ENCODE data around the gene MRPL51.

DNA sequence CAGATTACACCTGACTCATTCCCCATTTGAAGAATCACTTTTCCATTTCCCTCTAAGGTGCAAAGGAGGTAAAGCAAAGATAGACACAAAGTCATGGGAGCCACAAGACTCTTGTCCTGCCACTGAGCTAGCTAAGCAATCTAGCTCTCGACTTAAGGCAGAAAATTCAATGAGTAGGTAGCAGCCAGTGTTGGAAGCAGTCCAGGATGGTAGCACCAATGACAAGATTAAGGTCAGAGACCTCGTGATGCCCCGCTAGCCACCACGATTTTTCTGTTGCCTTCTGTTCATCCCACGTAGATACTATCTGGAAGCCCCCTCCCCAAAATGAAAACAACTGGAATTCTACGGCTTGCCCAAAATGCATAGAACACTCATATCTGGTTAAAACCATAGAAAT is 24.0 kb downstream of the MRPL51 start:
- TF ChIP-seq, protein P1, sequence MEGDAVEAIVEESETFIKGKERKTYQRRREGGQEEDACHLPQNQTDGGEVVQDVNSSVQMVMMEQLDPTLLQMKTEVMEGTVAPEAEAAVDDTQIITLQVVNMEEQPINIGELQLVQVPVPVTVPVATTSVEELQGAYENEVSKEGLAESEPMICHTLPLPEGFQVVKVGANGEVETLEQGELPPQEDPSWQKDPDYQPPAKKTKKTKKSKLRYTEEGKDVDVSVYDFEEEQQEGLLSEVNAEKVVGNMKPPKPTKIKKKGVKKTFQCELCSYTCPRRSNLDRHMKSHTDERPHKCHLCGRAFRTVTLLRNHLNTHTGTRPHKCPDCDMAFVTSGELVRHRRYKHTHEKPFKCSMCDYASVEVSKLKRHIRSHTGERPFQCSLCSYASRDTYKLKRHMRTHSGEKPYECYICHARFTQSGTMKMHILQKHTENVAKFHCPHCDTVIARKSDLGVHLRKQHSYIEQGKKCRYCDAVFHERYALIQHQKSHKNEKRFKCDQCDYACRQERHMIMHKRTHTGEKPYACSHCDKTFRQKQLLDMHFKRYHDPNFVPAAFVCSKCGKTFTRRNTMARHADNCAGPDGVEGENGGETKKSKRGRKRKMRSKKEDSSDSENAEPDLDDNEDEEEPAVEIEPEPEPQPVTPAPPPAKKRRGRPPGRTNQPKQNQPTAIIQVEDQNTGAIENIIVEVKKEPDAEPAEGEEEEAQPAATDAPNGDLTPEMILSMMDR (IDR thresholded peaks at IDR 0.05; ENCODE audit: low read depth, low read length), result no peak
- TF ChIP-seq EZH2phosphoT487 (IDR thresholded peaks at IDR 0.05; ENCODE audit: low read depth), result no peak
